Heart right ventricle (tissue), 16 donors: ENCODE data around the gene ACSS1. TPM values are rescaled to one million over a fixed set of nuclear protein-coding genes. Genes with fewer than 3 reads are reported as not detected.
A peak's percentile ranks its signal among the peaks of the same experiment; 100 is the strongest.

Experiments used
- ATAC-seq, 8 donors: fragments of 200-7000 bp; cut with Tn5 transposase; one replicate each; pipeline ENCODE4 v1.9.1; 2020; ENCODE audit warnings: mild to moderate bottlenecking in 8 of 8, moderate library complexity in 8 of 8, moderate number of reproducible peaks in 1 of 8
- DNase-seq, 2 donors: peaks; one replicate each; pipeline ENCODE4 v3.0.0-alpha.2; 2020
- H3K27ac ChIP-seq, 10 donors: fragments of 200-600 bp; sonication (generic) in 2 of 10; one replicate each; pipeline versions ENCODE4 v1.5.0 to v1.8.0; 2020 to 2022; ENCODE audit warnings: mild to moderate bottlenecking in 3 of 10
- H3K27me3 ChIP-seq, 7 donors: fragments of 200-600 bp; one replicate each; pipeline ENCODE4 v1.8.0; 2021 to 2022; ENCODE audit warnings: mild to moderate bottlenecking in 2 of 7
- H3K36me3 ChIP-seq, 9 donors: fragments of 200-600 bp; sonication (generic) in 1 of 9; one replicate each; pipeline versions ENCODE4 v1.5.0 to v1.8.0; 2020 to 2022; ENCODE audit warnings: mild to moderate bottlenecking in 2 of 9
- H3K4me1 ChIP-seq, 9 donors: fragments of 200-600 bp; sonication (generic) in 1 of 9; one replicate each; pipeline versions ENCODE4 v1.5.0 to v1.8.0; 2020 to 2022; ENCODE audit warnings: mild to moderate bottlenecking in 4 of 9
- H3K4me3 ChIP-seq, 10 donors: fragments of 200-600 bp; sonication (generic) in 2 of 10; one replicate each; pipeline versions ENCODE4 v1.5.0 to v1.8.0; 2020 to 2022; ENCODE audit warnings: mild to moderate bottlenecking in 7 of 10, moderate library complexity in 2 of 10
- H3K9me3 ChIP-seq, 11 donors: fragments of 200-600 bp in 10 of 11; sonication (generic) in 2 of 11; one replicate each; pipeline versions ENCODE4 v1.5.0 to v1.8.0; 2013 to 2022; ENCODE audit warnings: mild to moderate bottlenecking in 2 of 11, control low read depth in 1 of 11, moderate library complexity in 1 of 11
- WGBS, 2 donors: extraction: QIAGEN DNeasy Blood & Tissue Kit; methylation state at CpG; one replicate each; pipeline ENCODE4 v1.1.7; 2013; ENCODE audit warnings: inconsistent platforms in 1 of 2; 5-methylcytosine and 5-hydroxymethylcytosine counted together
- intact Hi-C, 10 donors: fragments of 100-400 bp; cut with DNase I; formaldehyde crosslinking; loops; one replicate each; pipeline versions ENCODE4 v1.11.1 to v1.14.2; 2022
- polyA plus RNA-seq, 2 donors: library from polyadenylated mRNA; stranded (reverse); fragments of 200-250 nt; gene quantifications; one replicate each; pipeline ENCODE4 v1.2.3, GENCODE V29; 2013
- total RNA-seq, 10 donors: library from RNA; stranded (reverse); fragmentation: NEBNext Ultra II Directional in 3 of 10; extraction: Animal tissue kit (Norgen Biotek cat#: 25700) in 3 of 10; gene quantifications; one replicate each; pipeline versions ENCODE4 v1.2.1 to v1.2.4, GENCODE V29; 2021 to 2023
- TF ChIP-seq, protein P1 (sequence below), 9 donors: fragments of 200-600 bp; sonication (generic) in 2 of 9; IDR thresholded peaks; one replicate each; pipeline versions ENCODE4 v1.5.0 to v1.8.0; 2021 to 2022; ENCODE audit warnings: antibody characterized with exemption in 9 of 9, mild to moderate bottlenecking in 5 of 9, moderate library complexity in 1 of 9
- donor health status: Arrhythmogenic right ventricular cardiomyopathy.
- donor health status: ischemic (EF 13 %, LVEDD 7.1; RV severe dilation, severe dysfunction).
- donor health status: healthy with polysubstance abuse.
- donor health status: DM: no; HTN: yes; CAD: no.
- donor health status: DM: no; HTN: no; CAD: no.
- donor health status: ischemic (EF 25% LVEDD 6.9; RV normal size, moderate dysfunction).
- donor health status: ischemic (EF 25% LVEDD 5.7; RV mildly dilated, moderate dysfunction).
- donor health status: healthy.
- donor health status: DM: yes; HTN: yes; CAD: no.
- donor health status: Ischemic cardiomyopathy.
- donor health status: ischemic (EF 35%, LVEDD 5.7; RV mildly dilated, moderate dysfunction).
- donor health status: nonischemic (EF 11% LVEDD 7.7; RV severe dilation, severe dysfunction).
- donor health status: DM: yes; HTN: yes; CAD: no.
- donor health status: PGD.
- donor health status: ischemic (EF 29% LVEDD 5.4; RV normal size, mild dysfunction).
- donor health status: nonischemic (EF 23%, LVEDD 6.1; RV moderate dilation, normal function).

Gene ACSS1
- total and polyA plus RNA-seq, 12 donors = 29.7 to 114 (median 84.9) TPM

DNA sequence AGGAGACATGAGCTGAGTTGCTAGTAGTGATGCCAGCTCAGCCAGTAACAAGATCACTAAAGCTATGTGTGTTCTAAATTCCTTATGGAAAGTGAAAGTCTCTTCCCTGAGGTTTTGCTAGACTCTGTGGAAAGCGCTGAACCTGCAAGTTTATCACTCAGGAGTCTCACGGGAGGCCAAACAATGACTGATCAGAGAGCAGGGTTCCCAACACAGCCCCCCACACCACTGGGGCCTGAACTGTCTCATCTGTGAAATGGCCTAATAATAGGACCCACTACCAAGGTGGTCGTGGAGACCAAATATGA is 19.9 kb downstream of the ACSS1 start:
- Histone ChIP-seq H3K9me3 (no peaks in the 10 kb centered on the region), H3K36me3 (no peaks in the 10 kb centered on the region), H3K27me3 (no peaks in the 10 kb centered on the region), H3K4me1 (peaks cover 69 to 100% (median 93%) of the 10 kb centered on the region in 9 donors), H3K4me3 (no peak overlapping the region), H3K27ac (peak overlapping the region in 9 of 10 donors; percentile 76 to 98 (median 91))
- ATAC-seq (no peak), DNase-seq (no peak)
- intact Hi-C loops = loop anchor here in 1 of 10 donors (2.0 kb wide), 1 partner anchor 17 kb away; no protein-coding TSS in a partner anchor
- whole genome bisulfite sequencing, 2 donors = 68 to 74% methylated on average over 3 of the region's 3 CpGs
- TF ChIP-seq, protein P1, sequence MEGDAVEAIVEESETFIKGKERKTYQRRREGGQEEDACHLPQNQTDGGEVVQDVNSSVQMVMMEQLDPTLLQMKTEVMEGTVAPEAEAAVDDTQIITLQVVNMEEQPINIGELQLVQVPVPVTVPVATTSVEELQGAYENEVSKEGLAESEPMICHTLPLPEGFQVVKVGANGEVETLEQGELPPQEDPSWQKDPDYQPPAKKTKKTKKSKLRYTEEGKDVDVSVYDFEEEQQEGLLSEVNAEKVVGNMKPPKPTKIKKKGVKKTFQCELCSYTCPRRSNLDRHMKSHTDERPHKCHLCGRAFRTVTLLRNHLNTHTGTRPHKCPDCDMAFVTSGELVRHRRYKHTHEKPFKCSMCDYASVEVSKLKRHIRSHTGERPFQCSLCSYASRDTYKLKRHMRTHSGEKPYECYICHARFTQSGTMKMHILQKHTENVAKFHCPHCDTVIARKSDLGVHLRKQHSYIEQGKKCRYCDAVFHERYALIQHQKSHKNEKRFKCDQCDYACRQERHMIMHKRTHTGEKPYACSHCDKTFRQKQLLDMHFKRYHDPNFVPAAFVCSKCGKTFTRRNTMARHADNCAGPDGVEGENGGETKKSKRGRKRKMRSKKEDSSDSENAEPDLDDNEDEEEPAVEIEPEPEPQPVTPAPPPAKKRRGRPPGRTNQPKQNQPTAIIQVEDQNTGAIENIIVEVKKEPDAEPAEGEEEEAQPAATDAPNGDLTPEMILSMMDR (IDR thresholded peaks at IDR 0.05) = no peak

DNA sequence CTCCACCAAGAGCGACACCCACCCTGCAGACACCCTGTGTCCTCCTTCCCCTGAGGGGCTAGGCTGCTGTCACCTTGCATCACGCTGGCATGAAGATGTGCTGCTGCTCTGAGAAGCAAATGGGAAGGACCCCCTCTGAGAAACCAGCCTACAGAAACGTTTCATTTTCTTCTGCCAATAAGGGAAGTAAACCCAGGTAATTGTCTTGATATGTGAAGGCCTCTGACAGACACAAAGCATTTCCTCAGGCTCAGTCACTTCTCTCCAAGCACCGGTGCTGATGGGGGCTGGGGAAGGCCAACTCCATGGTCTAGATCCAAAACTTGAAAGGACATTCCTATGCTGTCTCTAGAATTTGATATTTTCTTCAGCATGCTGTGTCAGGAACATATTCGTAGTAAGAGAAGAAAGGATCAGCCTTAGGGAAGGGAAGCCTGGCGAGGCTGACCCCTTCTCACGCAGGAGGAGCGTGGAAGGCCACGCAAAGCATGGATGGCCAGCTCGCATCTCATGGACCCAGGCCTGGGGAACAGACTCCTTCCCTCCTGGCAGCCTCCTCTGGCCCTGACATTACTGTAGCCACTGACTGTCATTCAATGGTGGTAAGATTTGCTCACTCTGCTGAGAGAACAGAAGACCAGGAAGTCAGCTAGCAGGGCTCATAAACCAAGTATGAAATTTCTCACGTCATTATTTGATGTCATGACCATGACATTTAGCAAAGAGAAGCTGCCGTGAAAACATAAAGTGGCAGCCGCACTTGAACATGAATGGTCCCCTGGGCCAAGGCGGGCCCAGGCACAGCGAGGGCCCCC is 20.4 kb downstream of the ACSS1 start:
- Histone ChIP-seq H3K4me3 (no peak overlapping the region), H3K36me3 (no peaks in the 10 kb centered on the region), H3K9me3 (no peaks in the 10 kb centered on the region), H3K27ac (peak overlapping the region in 9 of 10 donors; percentile 76 to 98 (median 91)), H3K4me1 (peaks cover 69 to 100% (median 93%) of the 10 kb centered on the region in 9 donors), H3K27me3 (no peaks in the 10 kb centered on the region)
- TF ChIP-seq, protein P1 (IDR thresholded peaks at IDR 0.05) = no peak
- DNase-seq (no peak), ATAC-seq (no peak)
- intact Hi-C loops = loop anchor here in 1 of 10 donors (2.0 kb wide), 1 partner anchor 17 kb away; no protein-coding TSS in a partner anchor
- 70 to 76% methylated on average over 15 of the region's 15 CpGs for WGBS, 2 donors

DNA sequence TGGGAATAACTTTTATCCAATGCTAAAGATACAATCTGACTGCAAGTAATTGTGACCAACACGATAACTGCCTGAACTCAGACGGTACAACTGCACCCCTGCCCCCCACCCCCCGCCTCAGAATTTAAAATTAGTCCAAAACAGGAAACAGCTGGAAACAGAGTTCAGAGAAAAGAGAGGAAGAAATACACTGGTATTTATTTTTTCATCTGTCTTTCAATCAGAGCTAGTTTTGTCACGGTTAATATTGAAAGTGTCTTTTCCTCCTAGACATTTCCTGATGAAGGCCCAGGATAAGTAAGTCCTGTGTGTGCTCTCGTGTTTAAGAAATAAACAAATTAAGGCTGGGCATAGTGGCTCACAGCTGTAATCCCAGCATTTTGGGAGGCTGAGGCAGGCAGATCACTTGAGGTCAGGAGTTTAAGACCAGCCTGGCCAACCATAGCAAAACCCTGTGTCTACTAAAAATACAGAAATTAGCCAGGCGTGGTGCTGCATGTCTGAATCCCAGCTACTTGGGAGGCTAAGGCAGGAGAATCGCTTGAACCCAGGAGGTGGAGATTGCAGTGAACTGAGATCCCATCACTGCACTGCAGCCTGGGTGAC is 21.5 kb downstream of the ACSS1 start:
- intact Hi-C loops = no loop called here
- ATAC-seq (no peak), DNase-seq (no peak)
- WGBS, 2 donors = 21 to 26% methylated on average over 7 of the region's 7 CpGs
- Histone ChIP-seq H3K4me3 (peak overlapping the region in 1 of 10 donors; percentile 3), H3K4me1 (peaks cover 69 to 100% (median 92%) of the 10 kb centered on the region in 9 donors), H3K27ac (peak overlapping the region in 9 of 10 donors; percentile 76 to 98 (median 91)), H3K27me3 (no peaks in the 10 kb centered on the region), H3K36me3 (no peaks in the 10 kb centered on the region), H3K9me3 (no peaks in the 10 kb centered on the region)
- TF ChIP-seq, protein P1 (IDR thresholded peaks at IDR 0.05) = no peak

DNA sequence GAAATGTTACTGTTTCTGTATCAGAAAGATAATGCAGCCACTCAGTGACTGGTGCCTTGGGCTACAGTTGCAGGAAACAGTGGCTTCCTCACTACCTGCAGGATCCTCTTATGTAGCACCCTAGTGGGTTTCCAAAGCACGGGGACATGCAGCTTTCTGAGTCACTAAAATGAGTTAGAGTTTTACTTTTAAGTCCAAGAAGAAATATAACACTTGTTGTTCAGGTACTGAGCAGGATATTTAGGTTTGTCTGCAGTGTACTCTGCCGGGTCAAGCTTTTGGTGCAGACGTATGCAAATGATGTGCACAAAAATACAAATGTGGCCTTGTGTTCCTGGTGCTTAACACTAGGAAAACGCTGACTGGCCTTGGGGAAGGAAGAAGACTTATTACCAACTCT is 22.0 kb downstream of the ACSS1 start:
- Histone ChIP-seq H3K27me3 (no peaks in the 10 kb centered on the region), H3K36me3 (no peaks in the 10 kb centered on the region), H3K27ac (peak overlapping the region in 9 of 10 donors; percentile 16 to 98 (median 91)), H3K4me3 (no peak overlapping the region), H3K4me1 (peaks cover 70 to 100% (median 89%) of the 10 kb centered on the region in 9 donors), H3K9me3 (no peaks in the 10 kb centered on the region)
- no peak for DNase-seq
- WGBS, 2 donors = 19 to 27% methylated on average over 4 of the region's 4 CpGs
- intact Hi-C loops = no loop called here
- TF ChIP-seq, protein P1 (IDR thresholded peaks at IDR 0.05) = no peak
- ATAC-seq = no peak
